HG03103 (cell line): ENCODE measurements around the gene KCNN3.
A peak's percentile ranks its signal among the peaks of the same experiment; 100 is the strongest.

ENCODE experiments used
- ATAC-seq: cut with Tn5 transposase; IDR thresholded peaks from one replicate; pipeline ENCODE4 v1.9.1; 2021; ENCODE audit warnings: low read depth; ENCODE audit not compliant: unreplicated experiment

Gene KCNN3

DNA sequence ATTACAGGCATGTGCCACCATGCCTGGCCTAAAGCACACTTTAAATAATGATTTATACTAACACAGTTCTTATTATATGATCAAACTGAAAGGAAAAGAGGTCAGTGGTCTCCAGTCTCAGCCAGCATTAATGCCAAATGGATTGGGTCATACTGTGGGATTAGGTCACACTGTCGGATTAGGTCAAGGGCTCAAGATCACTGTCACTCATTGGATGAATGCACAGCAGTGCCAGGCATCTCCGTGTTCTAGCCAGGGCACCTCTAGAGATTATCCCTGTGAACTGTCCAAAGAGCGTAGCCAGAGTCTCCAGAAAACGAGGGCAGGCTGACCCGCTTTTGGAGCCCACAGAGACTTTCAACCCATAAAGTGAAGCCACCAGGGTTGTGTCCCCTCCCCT, 70.9 kb downstream of the KCNN3 start:
- ATAC-seq = no peak

DNA sequence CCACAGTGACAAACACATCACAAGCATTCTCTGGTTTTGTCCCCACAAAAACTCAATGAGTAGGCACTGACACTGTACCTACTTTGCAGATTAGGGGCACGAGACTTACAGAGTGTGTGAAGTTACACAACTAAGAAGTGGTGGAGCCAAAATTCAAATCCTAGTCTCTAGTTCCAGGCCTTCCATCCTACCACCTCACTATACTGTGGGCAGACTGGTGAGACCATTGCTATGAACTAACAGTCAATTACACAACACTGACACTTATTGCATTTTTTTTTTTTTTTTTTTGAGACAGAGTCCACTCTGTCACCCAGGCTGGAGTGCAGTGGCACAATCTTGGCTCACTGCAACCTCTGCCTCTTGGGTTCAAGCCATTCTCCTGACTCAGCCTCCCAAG, 71.4 kb downstream of the KCNN3 start:
- ATAC-seq = no peak

DNA sequence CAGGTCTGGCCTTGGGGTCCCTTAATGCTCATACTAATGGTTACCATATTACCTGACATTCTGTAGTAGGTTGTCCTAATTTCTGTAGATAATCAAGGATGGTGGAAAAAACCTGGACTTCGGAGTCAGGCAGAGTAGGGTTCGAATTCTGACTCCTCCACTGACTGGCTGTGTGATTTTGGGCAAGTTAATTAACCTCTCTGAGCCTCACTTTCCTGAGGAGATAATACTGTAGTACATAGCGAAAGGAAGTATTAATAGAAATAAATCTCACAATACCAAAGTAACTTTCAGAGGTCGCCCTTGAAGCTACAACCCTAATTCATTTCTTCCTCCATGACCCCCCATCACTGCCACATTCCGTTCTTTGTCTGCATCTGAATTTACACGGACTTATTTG, 72.9 kb downstream of the KCNN3 start:
- no peak for ATAC-seq

DNA sequence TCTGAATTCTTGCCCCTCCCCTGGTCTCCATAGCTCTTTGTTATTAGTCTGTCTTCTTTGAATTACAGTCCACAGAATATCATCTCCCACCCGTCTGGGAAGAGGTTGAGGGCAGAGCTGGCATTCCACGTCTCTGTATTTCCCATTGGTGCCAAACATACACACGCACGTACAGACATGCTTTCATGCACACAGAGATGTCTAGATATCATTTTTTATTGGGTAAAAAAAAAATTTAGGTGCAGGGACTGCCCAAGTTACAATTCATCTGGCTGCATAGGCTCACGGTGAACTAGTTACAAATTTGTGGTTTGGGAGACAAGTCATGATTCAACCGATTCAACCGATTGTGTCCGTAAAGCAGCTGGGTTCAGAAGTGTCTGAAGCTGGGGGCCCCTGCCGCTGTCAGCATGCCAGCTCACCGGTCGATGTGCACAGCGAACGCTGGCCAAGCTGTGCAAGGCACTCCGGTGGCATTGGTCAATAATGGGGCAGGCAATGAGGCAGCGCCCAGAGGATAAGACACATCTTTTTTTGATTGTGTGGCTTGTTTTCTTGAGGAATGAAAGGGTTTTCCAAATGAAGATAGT, 73.7 kb downstream of the KCNN3 start:
- ATAC-seq = no peak

DNA sequence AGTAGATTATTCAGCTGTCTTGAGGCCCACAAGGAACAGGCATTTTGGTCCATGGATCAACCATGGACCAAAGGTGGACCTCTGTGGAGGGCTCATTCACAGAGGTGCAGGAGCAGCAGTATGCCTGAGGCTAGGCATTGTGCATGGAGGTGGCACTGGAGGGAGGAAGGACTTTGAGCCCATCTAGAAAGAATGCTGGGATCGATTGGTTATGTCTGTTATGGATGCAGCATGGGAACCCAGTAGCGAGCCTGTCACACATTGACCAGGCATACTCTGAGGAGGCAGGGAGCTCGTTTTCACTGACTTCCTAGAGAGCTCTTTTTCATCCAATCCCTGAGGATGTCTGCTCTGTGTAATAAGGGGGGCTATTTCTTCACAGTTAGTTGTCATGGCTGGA, 75.5 kb downstream of the KCNN3 start:
- ATAC-seq = no peak

DNA sequence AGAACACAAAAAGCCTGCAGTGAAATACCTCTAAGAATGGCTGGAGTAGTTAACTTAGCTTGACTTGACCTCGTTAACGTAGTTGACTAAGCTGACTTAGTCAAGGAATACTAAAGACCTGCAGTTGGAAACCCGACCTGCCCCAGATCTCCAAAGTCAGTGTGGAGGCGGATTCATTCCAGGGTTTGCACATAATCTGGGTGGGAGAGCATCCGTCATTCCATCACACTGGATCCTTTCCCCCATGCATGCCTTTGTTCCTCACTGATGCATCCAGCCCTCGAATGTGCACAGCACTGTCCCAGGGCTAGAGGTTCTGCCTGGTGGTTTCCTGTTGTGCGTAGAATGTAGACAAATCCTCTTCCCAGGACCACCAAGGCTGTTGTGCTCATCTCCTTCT, 76.4 kb downstream of the KCNN3 start:
- ATAC-seq = no peak

DNA sequence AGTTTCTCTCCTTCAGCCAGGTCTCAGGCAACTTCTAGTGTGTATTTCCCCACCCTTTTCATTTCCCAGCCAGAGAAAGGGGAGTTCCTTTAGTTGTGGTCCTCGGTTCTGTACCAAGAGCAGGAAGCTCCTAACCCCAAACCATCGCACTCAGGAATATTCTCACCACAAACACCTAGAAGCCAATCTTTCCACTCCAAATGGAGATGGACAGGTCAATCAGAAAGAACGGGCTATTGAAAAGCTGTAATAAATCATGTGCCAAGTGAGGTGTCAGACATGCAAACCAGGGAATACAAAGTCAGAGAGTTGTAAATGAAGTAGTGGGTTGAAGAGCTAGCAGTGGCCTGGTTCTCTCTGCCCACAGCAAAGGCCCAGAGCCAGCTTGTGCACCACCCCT, 77.2 kb downstream of the KCNN3 start:
- no peak for ATAC-seq

DNA sequence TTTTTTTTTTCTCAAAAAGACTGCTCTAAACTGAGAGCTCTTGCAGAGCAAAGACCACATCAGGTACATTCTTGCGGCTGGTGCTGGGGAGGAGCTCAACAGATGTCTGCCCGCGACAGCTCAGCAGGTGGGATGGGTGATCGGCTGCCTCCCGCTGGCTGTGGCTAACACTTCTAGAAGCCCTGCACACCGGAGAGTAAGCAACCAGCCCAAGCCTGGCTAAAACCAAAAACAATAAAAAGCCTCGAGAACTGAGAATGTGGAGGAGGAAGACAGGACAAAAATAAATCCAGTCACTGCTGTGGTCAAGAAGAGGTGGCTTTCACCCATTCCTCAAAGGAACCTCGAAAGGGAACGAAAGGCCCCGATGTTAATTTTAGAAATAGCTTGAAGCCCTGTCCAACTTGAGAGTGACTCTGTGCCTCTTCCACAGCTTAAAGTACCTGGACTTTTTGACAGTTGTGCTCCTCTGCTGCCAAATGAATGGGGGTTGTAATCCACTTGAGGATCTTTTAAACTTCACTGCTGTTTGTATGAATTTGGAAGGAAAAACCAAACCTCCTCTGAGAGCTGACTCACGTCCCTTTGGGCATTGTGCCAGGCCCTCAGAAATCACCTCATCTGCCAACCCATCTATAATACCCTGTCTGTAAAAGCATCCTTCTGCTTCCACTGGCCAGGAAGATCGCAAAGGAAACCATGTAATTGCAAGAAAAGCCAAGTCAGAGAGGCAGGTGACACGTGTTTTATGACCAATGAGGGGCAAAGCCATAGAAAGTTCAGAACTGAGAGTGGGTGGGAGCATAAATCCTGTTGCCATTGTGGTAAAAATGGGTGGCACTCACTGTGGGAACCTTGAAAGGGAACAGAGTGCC, 78.6 kb downstream of the KCNN3 start:
- ATAC-seq = peak; percentile 66

DNA sequence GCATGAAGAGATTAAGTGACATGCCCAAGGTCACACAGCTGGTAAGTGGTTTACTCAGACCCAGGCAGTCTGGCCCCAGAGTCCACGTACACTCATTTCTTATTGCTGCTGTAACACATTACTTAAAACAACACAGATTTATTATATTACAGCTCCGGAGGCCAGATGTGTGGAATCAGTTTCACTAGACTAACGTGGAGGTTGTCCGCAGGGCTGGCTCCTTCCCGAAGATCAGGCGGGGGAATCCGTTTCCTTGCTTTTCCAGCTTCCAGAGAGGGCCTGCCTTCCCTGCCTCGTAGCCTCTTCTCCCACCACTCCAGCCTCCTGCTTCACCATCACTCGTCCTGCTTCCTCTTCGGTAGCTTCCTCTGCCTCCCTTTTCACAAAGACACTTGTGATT, 81.2 kb downstream of the KCNN3 start:
- ATAC-seq = no peak

DNA sequence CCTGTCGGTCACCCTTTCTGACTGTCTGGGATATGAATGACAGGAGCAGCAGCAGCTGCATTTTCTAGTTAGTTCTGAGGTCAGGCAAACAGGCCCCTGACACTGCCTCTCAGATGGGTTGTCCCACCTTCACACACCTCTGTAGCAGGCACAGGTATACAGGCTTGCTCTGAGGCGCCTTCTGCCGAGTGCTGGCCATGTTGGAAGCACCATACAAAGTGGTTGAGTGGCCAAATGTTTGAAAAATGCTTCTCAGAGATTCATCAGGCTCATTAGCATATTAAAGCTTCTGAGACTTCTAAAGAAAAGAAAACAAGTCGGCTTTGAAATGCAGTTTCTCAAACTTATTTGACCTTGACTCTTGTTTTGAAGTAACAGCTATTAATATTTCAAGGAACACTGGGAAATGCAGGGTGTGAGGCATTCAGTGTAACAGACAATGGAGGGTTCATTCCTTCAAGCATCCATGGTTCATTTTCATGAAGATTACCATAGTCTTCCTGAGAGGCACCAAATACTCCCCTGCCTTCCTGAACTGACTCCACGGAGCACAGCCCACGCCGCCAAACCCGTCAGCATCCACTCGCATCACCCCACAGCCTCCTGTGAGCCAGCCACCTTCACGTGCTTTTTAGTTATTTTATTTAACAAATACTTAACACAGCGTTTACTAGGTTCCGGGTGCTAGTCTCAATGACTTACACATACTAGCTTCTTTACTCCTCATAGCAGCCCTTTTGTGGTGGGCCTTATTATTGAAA, 81.8 kb downstream of the KCNN3 start:
- ATAC-seq = no peak

DNA sequence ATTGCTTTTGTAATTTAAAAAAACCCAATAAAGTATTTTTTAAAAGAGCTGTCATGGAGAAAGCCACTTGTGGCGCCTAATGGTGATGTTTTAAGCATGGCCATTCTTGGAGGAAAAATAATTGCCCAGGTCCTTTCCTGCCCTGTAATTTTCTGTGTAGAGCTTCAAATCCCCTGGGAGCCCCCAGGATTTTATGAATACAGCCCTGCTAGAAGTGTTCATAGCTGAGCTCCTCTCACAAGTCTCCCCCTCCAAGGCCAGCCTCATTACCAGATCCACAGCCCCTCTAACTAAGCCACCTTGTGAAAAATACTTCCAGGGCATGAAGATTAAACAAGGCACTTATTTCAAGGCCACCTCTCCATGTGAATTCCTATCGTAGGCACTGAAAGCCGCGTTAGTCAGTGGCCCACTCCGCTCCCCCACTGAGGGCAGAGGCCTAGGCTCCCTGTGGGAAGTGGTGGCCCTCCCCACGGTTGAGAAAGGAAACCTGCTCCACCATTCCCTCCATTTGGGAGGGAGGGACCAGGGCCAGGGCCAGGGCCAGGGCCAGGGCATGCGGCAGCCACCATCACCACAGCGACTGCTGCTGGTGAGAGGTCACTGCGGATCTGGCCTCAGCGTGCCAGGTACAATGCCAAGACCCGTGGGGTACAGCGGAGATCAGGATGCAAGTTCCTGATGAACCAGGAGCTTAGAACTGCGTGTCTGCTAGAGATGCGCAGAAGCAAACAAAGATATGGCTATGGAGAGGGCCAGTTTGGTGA, 83.1 kb downstream of the KCNN3 start:
- no peak for ATAC-seq

DNA sequence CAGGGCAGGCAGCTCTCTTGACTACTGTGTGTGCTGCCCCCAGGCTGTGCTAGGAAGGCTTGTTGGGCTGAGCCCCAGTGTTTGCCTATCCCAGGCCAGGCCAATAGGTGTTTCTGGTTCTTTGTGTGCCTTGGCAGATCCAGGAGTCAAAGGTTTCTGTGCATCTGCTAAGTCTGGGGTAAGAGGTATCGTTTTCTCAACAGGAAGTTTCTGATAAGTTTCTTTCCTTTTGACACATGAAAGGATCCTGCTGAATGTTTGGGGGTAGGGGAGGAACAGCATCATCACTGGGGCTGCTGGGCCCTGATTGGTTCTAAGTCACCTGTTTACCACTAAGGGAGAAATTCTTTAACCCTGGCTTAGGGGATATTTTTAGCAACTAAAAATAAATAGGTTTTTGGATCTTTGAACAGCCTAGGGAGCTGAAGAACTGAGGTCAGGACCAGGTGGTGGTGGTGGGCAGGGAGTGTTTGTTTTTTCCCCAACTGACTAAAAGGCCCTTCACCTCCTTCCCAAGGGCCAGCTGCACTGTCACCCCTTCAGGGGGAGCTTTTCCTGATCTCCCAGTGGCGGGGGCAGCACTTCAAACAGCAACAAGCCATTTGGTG, 85.1 kb downstream of the KCNN3 start:
- peak; percentile 76 for ATAC-seq

DNA sequence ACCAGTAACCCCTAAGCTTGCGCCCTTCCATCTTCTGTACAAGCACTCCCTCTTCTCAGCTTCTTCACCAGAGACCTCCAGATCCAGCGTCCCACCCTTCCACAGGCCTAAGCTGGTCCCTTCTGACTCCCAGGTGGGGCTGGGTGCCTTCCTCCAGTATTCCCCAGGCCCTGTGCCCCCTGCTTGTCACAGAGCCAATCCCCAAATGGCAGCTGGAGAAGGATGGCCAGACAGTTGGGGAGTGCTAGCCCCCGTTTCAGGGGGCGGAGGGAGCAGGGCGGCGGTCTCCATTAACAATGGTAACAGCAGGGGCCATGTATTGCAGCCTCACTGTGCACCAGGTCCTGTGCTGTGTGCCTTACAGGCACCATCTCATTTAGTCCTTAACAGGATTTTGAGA, 85.7 kb downstream of the KCNN3 start:
- no peak for ATAC-seq

DNA sequence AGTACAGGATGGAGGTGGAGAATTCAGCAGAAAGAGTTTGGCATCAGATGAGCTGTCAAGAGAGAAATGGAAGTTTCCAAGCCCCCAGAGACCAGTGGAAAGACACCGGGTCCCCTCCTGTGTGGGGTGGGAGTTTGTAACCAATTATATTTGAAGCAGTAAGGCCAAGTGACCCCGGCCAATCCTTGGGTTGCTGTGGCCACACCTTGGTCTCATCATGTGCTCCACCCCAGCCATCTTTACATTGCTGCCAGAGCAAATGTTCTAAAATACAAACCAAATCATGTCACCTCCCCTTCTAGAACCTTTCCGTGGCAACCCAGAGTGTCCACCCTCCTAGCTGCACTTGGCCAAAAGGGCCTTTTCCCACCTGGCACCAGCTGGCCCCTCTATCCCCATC, 86.1 kb downstream of the KCNN3 start:
- ATAC-seq = no peak

DNA sequence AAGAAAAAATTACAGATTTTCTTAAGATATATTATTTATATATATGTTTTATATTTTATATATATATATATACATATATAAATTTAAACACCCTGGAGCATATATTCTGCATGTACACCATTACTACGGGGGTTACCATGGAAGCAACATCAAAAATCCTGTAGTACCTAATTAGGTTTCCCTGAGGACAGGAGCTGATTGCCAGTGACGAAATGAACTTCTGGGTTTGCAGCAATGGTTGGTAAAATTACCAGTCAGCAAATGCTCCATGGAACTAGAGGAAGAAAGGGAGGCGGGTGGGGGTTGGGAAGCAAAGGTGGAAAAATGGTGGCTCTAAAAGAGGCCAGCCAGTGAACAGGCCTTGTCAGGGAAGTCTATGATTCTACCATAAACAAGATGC, 89.5 kb downstream of the KCNN3 start:
- ATAC-seq = no peak

DNA sequence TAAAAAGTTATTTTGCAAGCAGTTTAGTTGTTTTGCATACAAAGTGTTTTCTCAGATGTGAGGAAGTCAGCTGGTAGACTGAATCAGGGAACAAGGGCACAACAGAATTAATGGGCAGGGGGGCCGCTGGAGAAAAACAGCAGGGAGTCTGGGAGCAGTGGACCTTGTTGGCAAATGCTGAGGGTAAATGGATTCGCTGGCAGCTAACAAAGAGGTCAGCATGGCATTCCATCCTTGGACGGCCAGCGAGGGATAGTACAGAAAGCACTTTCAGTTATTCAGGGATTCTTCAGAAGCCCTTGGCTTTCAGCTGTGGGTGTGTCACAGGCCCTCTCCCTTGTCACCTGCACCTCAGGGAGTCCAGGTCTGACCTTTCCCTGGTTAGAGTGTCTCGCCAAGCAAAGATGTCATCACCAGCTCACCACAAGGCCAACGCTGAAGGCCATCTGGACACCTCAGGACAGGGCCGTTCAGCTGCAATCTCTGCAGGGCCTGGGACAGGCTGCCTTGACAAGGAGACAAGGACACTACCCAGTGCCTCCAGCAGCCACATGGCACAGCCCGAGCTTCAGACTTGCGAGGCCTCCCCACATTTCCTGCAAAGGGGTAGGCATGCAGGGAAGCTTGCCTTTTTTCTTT, 90.4 kb downstream of the KCNN3 start:
- no peak for ATAC-seq

DNA sequence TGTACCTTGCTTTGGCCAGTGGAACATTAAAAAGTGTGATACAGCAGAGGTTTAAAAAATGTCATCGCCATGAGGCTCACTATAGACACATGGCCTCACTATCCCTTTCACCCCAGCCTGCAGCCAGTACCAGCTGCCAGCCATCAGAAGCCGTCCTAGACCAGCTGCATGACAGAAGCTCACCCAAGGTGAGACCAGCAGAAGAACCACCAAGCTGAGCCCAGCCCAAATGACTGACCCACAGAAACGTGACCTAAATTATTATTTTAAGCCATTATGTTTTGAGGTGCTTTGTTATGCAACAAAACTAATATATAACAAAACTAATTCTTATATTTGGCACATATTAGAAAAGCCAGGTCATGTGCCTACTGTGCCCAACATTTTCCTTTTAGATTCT, 91.1 kb downstream of the KCNN3 start:
- ATAC-seq = no peak

DNA sequence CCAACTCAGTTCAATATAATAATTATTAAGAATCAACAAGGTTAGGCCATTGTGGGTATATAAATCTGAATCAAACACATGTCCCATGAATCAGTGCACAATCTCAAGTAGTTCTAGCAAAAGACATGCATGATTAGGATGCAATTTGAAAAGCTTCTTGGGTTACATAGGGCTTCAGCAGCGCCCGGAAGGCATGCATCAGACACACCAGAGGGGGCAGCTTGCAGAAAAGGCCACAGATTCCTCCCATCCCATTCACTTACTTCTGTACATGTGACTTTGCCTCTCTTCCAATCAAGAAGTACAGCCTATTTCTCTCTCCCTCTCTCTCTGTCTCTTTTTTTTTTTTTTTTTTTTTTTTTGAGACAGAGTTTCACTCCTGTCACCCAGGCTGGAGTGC, 91.8 kb downstream of the KCNN3 start:
- no peak for ATAC-seq

DNA sequence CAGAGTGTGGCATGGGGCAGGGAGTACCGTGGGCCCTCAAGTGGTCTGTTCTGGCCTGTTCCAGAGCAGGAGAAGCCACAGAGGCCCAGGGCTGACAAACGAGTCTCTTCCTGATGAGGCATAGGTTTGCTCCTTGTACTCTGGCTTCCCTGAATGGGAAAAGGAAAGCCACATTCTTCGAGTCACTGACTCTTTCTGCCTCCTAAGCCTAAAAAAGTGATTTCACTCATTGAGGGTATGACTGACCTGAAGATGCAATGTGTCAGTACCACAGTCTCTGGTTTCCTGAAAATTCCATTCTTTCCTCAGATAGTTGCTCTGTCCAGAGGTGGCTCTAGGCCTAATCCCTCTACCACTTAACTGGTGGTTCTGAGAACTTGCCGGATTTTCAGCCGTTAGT, 92.3 kb downstream of the KCNN3 start:
- no peak for ATAC-seq

DNA sequence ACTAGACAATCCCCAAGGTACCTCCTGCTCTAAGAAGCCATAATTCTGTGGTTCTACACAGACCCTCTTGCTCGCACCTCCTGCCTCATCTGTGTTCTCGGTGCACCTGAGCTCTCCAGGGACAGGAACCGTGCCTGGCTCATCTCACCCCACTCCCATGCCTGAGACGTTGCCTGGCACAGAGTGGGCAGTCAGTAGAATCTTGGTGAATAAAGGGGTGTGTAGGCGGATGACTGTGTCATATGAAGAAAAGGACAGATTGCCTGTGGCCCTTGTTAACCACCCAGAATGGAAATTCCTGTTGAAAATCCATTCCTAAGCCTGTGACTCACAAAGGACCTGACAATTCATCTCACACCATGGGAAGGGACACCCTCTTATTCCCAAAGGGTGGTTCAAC, 92.9 kb downstream of the KCNN3 start:
- no peak for ATAC-seq
